A673 (cell line): ENCODE data around the gene FAM162A. TPM values are rescaled to one million over a fixed set of nuclear protein-coding genes. Genes with fewer than 3 reads are reported as not detected.

ENCODE experiments used
- BruUV-seq: library from RNA; stranded (reverse); fragments of 400-500 nt; replicated peaks from 2 replicates; lab custom pipeline; 2021; lab: Mats Ljungman, UMichigan
- CTCF ChIA-PET: fragments of 300-600 bp; sonication (Branson Sonifier 250); formaldehyde crosslinking; loops from one replicate; lab custom pipeline; 2022; ENCODE audit warnings: antibody characterized with exemption; lab: Charles Lee
- POLR2A ChIA-PET: fragments of 300-600 bp; sonication (Branson Sonifier 250); formaldehyde crosslinking; loops from one replicate; lab custom pipeline; 2022; ENCODE audit warnings: antibody characterized with exemption; ENCODE audit not compliant: low non-redundant PET; lab: Charles Lee
- DNase-seq: peaks from one replicate; pipeline ENCODE4 v3.0.0-alpha.2; 2015; ENCODE audit warnings: low spot score
- H3K27ac ChIP-seq: fragments of 200-600 bp; sonication (generic); 2 replicates; pipeline ENCODE4 v1.5.1; 2016; ENCODE audit warnings: mixed run types, low read depth, mild to moderate bottlenecking, mixed read lengths, antibody characterized with exemption, low read length; ENCODE audit not compliant: poor library complexity, severe bottlenecking
- H3K27me3 ChIP-seq: fragments of 200-600 bp; sonication (generic); replicated peaks from 2 replicates; pipeline ENCODE4 v1.6.1; 2017; ENCODE audit warnings: mixed run types, low read depth, mild to moderate bottlenecking, mixed read lengths, antibody characterized with exemption, low read length; ENCODE audit not compliant: insufficient read depth, poor library complexity
- H3K36me3 ChIP-seq: fragments of 200-600 bp; sonication (generic); 2 replicates; pipeline ENCODE4 v1.6.1; 2016; ENCODE audit warnings: mixed run types, mild to moderate bottlenecking, mixed read lengths, antibody characterized with exemption, low read length; ENCODE audit not compliant: insufficient read depth, poor library complexity, severe bottlenecking
- H3K4me1 ChIP-seq: fragments of 200-600 bp; sonication (generic); 2 replicates; pipeline ENCODE4 v1.6.1; 2017; ENCODE audit warnings: mixed run types, mild to moderate bottlenecking, mixed read lengths, antibody characterized with exemption, low read length; ENCODE audit not compliant: insufficient read depth, poor library complexity, severe bottlenecking
- H3K4me3 ChIP-seq: fragments of 200-600 bp; sonication (generic); 2 replicates; pipeline ENCODE4 v1.5.1; 2016; ENCODE audit warnings: low read depth, mixed run types, mild to moderate bottlenecking, mixed read lengths, low read length; ENCODE audit not compliant: poor library complexity, severe bottlenecking
- H3K9me3 ChIP-seq: fragments of 200-600 bp; sonication (generic); 2 replicates; pipeline ENCODE4 v1.6.1; 2016; ENCODE audit warnings: mixed run types, low read depth, mild to moderate bottlenecking, mixed read lengths, antibody characterized with exemption, low read length; ENCODE audit not compliant: poor library complexity, severe bottlenecking
- CTCF ChIP-seq: fragments of 300-800, 200-600 bp; sonication (generic); conservative IDR thresholded peaks from 2 replicates; pipeline ENCODE4 v1.5.1; 2017; ENCODE audit warnings: low read depth, mild to moderate bottlenecking, antibody characterized with exemption, low read length, moderate library complexity, mixed read lengths
- EZH2 ChIP-seq: fragments of 200-600 bp; sonication (generic); IDR thresholded peaks from 2 replicates; pipeline ENCODE4 v1.6.1; 2017; ENCODE audit warnings: borderline replicate concordance, low read depth, mild to moderate bottlenecking, mixed read lengths, antibody characterized with exemption, low read length; ENCODE audit not compliant: poor library complexity, severe bottlenecking
- intact Hi-C: fragments of 100-400 bp; cut with micrococcal nuclease; formaldehyde crosslinking; loops from one replicate; pipeline ENCODE4 v1.10.0; 2022; ENCODE audit not compliant: unreplicated experiment
- total RNA-seq: library from RNA; stranded (reverse); gene quantifications from 2 replicates; pipeline ENCODE4 v1.2.3, GENCODE V29; 2021

Gene FAM162A
- total RNA-seq, 1 experiment from 2014 or later: 58.1 TPM

- H3K9me3 ChIP-seq: no peaks in the 10 kb centered on the region
- no peak for TF ChIP-seq EZH2
- TF ChIP-seq CTCF: no peak
- TSS peak; percentile 80 for BruUV-seq
- ChIA-PET POLR2A (interaction anchor here (0.6 to 0.7 kb wide), 2 partner anchors 353 to 704 kb away, joined by 5 to 6 read pairs; no protein-coding TSS in a partner anchor), CTCF (interaction anchor here (1.9 kb wide), 1 partner anchor 23 kb away, joined by 6 read pairs; no protein-coding TSS in a partner anchor)
- peak within 1 kb of the TSS; percentile 83 for H3K4me3 ChIP-seq
- peaks cover 8% of the 10 kb centered on the region for H3K4me1 ChIP-seq
- H3K27me3 ChIP-seq: no peaks in the 10 kb centered on the region
- H3K27ac ChIP-seq: peak within 1 kb of the TSS; percentile 85
- peak; percentile 98 for DNase-seq
- intact Hi-C loops: loop anchor here (10.0 kb wide), 1 partner anchor 871 kb away; the partner anchor contains the start of gene POLQ
- H3K36me3 ChIP-seq: peaks cover 2% of the 10 kb centered on the region
Measured at GRCh38 chr3:122415762-122416654, 32.0 kb downstream of the FAM162A start, which contains the start of gene WDR5B. WDR5B (minus strand) TSS chr3:122416062; CDS start chr3:122415528, 534 bp downstream.

- DNase-seq: no peak
- Histone ChIP-seq H3K9me3 (no peaks in the 10 kb centered on the region), H3K4me1 (peaks cover 8% of the 10 kb centered on the region), H3K36me3 (peaks cover 2% of the 10 kb centered on the region), H3K27ac (peak overlapping the region; percentile 85), H3K27me3 (no peaks in the 10 kb centered on the region), H3K4me3 (peak overlapping the region; percentile 83)
- intact Hi-C loops: loop anchor here (10.0 kb wide), 1 partner anchor 872 kb away; the partner anchor contains the start of gene POLQ
- no TSS peak for BruUV-seq
- CTCF ChIA-PET: interaction anchor here (1.9 kb wide), 1 partner anchor 24 kb away, joined by 6 read pairs; no protein-coding TSS in a partner anchor
- TF ChIP-seq CTCF (no peak), EZH2 (no peak)
- POLR2A ChIA-PET: no interaction called here
Measured at GRCh38 chr3:122416966-122417365, 33.0 kb downstream of the FAM162A start.

GRCh38 chr3:122421101-122421500, 37.1 kb downstream of the FAM162A start:
- POLR2A ChIA-PET: interaction anchor here (0.7 kb wide), 1 partner anchor 13 kb away, joined by 12 read pairs; no protein-coding TSS in a partner anchor
- no peaks in the 10 kb centered on the region for H3K4me1 ChIP-seq
- CTCF ChIA-PET: no interaction called here
- no TSS peak for BruUV-seq
- no peaks in the 10 kb centered on the region for H3K27me3 ChIP-seq
- H3K27ac ChIP-seq: no peak overlapping the region
- no peak for DNase-seq
- H3K36me3 ChIP-seq: peaks cover 15% of the 10 kb centered on the region
- no peak overlapping the region for H3K4me3 ChIP-seq
- intact Hi-C loops: no loop called here
- no peak for TF ChIP-seq EZH2
- no peaks in the 10 kb centered on the region for H3K9me3 ChIP-seq
